HFFc6 (cell line): Measurements from ENCODE around the gene IRF2BP2. TPM values are rescaled to one million over a fixed set of nuclear protein-coding genes. Genes with fewer than 3 reads are reported as not detected.

ENCODE experiments used
- DNase-seq: peaks from one replicate; pipeline ENCODE4 v3.0.0-alpha.2; 2018
- H3K27ac Mint-ChIP-seq: 2 replicates; pipeline ENCODE4 v1.8.0; 2020; ENCODE audit warnings: mild to moderate bottlenecking, mixed read lengths
- H3K27me3 Mint-ChIP-seq: 2 replicates; pipeline ENCODE4 v1.8.0; 2021; ENCODE audit warnings: mild to moderate bottlenecking, moderate library complexity, mixed read lengths; ENCODE audit not compliant: insufficient read depth
- H3K36me3 Mint-ChIP-seq: 2 replicates; pipeline ENCODE4 v1.8.0; 2021; ENCODE audit warnings: low read depth, mixed read lengths
- H3K4me1 Mint-ChIP-seq: 2 replicates; pipeline ENCODE4 v1.8.0; 2020; ENCODE audit warnings: low read depth, mixed read lengths
- H3K4me3 Mint-ChIP-seq: 2 replicates; pipeline ENCODE4 v1.8.0; 2020; ENCODE audit warnings: mild to moderate bottlenecking, moderate library complexity, mixed read lengths
- H3K9me3 Mint-ChIP-seq: 2 replicates; pipeline ENCODE4 v1.8.0; 2020; ENCODE audit warnings: mild to moderate bottlenecking, mixed read lengths
- total RNA-seq, 6 experiments: library from RNA; stranded (reverse); fragmentation: NEBNext Ultra II Directional; extraction: Animal tissue kit (Norgen Biotek cat#: 25700); gene quantifications; 2 replicates in 1 of 6; 3 replicates in 5 of 6; pipeline ENCODE4 v1.2.3, GENCODE V29; 2021
- TF ChIP-seq, protein P1 (sequence below): fragments of 200-600 bp; sonication (generic); IDR thresholded peaks from 2 replicates; pipeline ENCODE4 v1.5.0; 2021; ENCODE audit warnings: antibody characterized with exemption, mild to moderate bottlenecking

IRF2BP2 gene
- total RNA-seq, 6 experiments from 2014 or later, result 58.6 to 87.1 (median 73.2) TPM

DNA sequence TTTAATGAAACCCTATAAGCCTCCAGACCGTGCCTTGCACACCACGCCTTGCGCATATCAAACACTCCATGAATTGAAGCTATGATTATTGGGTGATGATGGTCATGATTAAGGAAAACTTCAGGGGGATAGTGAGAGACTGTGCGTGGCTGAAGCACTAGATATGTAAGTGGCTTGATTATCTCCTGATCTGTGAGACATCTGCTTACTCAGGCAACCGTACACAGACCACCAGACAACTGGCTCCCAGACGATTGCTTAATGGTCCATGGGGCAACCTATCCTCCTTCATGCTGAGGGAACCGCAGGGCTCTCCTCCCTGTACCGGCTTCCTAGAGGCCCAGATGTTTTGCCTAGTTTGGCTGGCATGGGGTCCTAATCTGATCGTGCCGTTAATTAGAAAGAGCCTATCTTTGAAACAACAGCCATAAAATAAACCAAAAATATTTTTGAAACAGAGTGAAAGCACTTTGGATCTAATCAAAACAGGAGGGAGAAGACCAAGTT lies 51.6 kb downstream of the IRF2BP2 start:
- Mint-ChIP-seq H3K36me3 (no peaks in the 10 kb centered on the region), H3K27ac (no peak overlapping the region), H3K4me1 (peaks cover 15% of the 10 kb centered on the region), H3K27me3 (no peaks in the 10 kb centered on the region; the same call in none of the 2 replicates), H3K9me3 (no peaks in the 10 kb centered on the region), H3K4me3 (no peak overlapping the region)
- TF ChIP-seq, protein P1, sequence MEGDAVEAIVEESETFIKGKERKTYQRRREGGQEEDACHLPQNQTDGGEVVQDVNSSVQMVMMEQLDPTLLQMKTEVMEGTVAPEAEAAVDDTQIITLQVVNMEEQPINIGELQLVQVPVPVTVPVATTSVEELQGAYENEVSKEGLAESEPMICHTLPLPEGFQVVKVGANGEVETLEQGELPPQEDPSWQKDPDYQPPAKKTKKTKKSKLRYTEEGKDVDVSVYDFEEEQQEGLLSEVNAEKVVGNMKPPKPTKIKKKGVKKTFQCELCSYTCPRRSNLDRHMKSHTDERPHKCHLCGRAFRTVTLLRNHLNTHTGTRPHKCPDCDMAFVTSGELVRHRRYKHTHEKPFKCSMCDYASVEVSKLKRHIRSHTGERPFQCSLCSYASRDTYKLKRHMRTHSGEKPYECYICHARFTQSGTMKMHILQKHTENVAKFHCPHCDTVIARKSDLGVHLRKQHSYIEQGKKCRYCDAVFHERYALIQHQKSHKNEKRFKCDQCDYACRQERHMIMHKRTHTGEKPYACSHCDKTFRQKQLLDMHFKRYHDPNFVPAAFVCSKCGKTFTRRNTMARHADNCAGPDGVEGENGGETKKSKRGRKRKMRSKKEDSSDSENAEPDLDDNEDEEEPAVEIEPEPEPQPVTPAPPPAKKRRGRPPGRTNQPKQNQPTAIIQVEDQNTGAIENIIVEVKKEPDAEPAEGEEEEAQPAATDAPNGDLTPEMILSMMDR, result no peak
- DNase-seq, result no peak

DNA sequence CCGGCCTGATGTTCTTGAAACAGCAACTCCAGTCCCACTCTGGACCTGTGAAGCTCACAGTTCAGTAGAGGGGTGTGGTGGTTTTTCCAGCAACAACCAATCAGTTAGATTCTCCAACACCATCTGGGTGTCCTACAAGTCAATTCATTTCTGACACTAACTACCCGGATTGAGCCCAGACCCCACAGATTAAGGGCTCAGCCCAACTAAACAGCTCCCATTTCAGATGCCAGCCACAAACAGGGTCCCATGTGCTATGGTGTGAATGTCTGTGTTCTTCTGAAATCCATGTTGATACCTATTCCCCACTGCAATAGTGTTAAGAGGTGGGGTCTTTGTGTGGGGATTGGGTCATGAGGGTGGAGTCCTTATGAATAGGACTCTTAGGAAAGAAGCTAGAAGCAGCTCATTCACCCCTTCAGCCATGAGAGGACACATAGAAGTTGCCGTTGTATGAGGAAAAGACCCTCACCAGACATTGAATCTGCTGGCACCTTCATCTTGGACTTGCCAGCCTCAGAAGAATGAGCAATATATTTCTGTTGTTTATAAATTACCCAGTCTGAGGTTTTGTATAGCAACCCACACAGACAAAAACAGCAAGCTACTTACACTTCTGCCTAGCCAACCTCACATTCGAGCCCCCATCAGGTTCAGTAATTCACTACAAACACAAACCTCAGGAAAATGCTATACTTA lies 53.6 kb downstream of the IRF2BP2 start:
- Mint-ChIP-seq H3K27ac (no peak overlapping the region), H3K4me1 (peaks cover 22% of the 10 kb centered on the region), H3K9me3 (no peaks in the 10 kb centered on the region), H3K4me3 (no peak overlapping the region), H3K27me3 (no peaks in the 10 kb centered on the region; the same call in 1 of the 2 replicates), H3K36me3 (no peaks in the 10 kb centered on the region)
- DNase-seq, result no peak
- TF ChIP-seq, protein P1, result no peak

- H3K27me3 Mint-ChIP-seq, result peaks cover 3% of the 10 kb centered on the region; the same call in 1 of the 2 replicates
- no peak overlapping the region for H3K27ac Mint-ChIP-seq
- no peak overlapping the region for H3K4me3 Mint-ChIP-seq
Measured at GRCh38 chr1:234555390-234556024, 54.5 kb downstream of the IRF2BP2 start.

GRCh38 chr1:234554698-234555311 lies 55.2 kb downstream of the IRF2BP2 start:
- no peak for DNase-seq
- H3K36me3 Mint-ChIP-seq, result no peaks in the 10 kb centered on the region
- no peak overlapping the region for H3K4me3 Mint-ChIP-seq
- no peak overlapping the region for H3K27ac Mint-ChIP-seq
- peaks cover 4% of the 10 kb centered on the region; the same call in 1 of the 2 replicates for H3K27me3 Mint-ChIP-seq
- H3K9me3 Mint-ChIP-seq, result no peaks in the 10 kb centered on the region
- peaks cover 22% of the 10 kb centered on the region for H3K4me1 Mint-ChIP-seq
- TF ChIP-seq, protein P1, result no peak

More at GRCh38 chr1:234555390-234556024, 54.5 kb downstream of the IRF2BP2 start:
- no peaks in the 10 kb centered on the region for H3K36me3 Mint-ChIP-seq
- peaks cover 22% of the 10 kb centered on the region for H3K4me1 Mint-ChIP-seq
- TF ChIP-seq, protein P1, result no peak
- no peak for DNase-seq
- no peaks in the 10 kb centered on the region for H3K9me3 Mint-ChIP-seq

Other genes starting within 250 kb of the IRF2BP2 start
- 10 to 100 TPM; 23.2 to 33.5 (median 29.0) TPM for gene COA6, start 236.7 kb downstream of the IRF2BP2 start, total RNA-seq
- 10 to 100 TPM in 4 of 6 experiments, 1 to 10 TPM in 2; 8.1 to 12.8 (median 11.0) TPM for gene TARBP1, start 131.0 kb downstream of the IRF2BP2 start, total RNA-seq